Activated T-cell treated with anti-CD3 and anti-CD28 coated beads for 4 hours (primary cell): ENCODE measurements around the gene SLC17A7.
A peak's percentile ranks its signal among the peaks of the same experiment; 100 is the strongest.

ENCODE experiments used
- DNase-seq: peaks from one replicate; pipeline ENCODE4 v3.0.0-alpha.2; 2020

Gene SLC17A7

DNA sequence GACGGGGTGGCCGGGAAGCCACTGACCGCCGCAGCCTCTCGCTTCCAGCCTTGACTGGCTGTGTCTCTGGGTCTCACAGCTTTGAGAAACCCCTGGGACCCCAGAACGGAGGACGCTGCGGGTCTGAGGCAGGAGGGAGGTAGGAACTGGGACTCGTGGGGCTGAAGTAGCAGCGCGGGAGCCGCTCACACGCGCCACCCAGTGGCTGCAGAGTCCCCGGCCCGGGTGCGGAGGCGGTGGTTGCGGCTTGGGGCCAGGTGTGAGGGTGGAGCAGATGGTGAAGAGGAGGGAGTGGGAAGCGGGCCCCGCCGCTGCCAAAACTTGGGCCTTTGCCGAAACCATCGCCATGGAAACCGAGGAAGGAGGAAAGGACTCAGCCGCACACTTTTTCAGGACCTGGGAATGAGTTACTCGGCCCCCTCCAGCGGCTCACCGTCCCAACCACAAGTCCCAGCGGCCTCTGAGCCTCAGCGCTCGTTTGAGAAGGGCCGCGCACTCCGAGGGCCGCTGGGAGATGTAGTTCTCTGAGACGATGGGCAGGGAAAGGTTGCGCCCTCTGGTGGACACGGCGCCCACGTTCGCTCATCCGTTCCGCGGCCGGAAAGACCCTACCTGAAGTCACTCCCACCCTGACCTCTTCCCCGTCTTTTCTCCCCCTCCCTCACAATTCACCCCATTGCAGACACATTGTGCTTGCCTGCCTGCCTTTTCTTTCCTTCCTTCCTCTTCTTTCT lies 2.2 kb upstream of the SLC17A7 start:
- peak; percentile 89 for DNase-seq

DNA sequence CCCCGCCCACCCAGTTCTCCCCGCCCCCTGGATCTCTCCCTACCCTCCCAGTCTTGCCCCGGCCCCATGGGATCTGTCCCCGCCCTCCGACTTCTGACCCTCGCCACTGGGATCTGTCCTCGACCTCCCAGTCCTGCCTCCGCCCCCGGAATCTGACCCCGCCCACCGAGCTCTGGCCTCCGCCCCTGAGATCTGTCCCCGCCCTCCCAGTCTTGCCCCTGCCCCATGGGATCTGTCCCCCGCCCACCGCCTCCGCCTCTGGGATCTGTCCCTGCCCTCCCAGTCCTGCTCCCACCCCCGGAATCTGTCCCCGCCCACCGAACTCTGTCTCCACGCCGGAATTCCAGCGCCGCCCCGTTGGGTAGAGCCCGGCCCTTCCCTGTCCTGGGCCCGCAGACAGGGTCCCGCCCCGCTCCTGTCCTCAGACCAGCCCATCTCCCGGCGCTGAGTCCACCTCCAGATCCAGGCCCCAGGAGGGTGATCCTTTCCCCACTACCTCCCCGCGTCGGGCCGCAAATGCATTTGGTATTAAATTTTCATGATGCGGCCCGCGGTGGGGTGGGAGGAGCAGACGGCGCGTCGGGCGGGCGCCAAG lies 1.5 kb upstream of the SLC17A7 start:
- no peak for DNase-seq

DNA sequence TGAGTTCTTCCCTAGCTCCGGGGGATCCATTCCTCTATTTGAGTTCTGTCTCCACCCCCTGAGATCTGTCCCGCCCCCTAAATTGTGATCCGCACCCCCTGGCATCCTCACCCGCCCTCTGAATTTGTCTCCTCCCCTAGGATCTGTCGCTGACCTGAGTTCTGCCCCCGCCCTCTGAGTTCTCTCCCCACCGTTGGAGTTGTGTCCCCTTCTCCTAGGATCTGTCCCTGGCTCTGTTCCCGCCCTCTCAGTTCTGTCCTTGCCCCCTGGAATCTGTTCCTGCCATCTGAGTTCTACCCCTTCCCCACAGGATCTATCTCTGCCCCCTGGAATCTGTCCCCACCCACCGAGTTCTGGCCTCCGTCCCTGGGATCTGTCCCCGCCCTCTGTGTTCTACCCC lies 1.0 kb upstream of the SLC17A7 start:
- DNase-seq, result no peak

DNA sequence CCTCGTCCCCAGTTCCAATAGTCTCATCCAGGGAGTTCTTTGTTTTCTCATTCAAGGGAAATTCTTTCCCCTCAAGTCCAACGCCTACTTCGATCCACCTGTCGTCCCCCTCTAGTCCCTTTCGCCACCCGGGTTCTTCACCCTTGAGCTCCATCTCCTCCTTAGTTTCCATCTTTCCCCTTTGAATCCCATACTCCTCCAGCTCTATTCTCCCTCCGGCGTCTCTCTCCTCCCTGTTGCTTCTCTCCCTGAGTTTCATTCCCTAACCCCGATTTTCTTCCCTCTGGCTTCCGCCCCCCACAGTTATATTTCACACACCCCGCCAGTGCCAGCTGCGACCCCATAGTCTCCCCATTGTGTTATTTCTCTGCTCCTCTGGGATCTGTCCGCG lies 628 bp upstream of the SLC17A7 start:
- no peak for DNase-seq

DNA sequence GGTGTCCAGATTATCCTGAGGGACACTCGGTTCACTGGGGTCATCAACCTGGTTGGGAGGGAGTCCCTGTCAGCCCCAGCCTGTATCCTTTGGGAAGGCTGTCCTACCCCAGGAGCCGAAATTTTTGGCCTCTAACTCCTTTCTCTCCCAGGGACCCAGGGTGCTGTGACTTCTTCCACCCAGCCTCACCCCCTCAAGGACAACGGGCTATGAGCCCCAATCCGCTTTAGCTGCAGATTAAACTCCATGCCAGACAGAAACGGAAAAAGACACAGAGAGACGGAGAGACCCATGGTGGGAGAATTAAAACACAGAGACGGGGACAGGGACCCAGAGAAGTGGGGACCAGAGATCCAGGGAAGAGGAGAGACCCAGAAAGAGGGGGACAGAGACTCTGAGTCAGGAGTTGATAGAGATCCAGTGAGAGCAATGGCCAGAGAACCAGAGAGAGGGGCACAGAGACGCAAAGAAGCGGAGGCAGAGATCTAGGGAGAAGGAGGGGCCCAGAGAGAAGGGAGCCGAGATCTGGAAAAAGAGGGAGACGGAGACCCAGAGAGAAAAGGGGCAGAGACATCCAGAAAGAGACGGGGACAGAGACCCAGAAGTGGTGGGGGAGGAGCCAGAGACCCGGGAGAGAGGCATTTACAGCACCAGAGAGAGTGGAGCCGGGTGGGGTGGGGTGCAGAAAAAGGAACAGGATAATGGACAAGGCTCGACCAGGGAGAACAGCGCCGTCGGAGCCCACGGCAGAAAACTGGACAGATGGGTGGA lies 703 bp downstream of the SLC17A7 start:
- no peak for DNase-seq

DNA sequence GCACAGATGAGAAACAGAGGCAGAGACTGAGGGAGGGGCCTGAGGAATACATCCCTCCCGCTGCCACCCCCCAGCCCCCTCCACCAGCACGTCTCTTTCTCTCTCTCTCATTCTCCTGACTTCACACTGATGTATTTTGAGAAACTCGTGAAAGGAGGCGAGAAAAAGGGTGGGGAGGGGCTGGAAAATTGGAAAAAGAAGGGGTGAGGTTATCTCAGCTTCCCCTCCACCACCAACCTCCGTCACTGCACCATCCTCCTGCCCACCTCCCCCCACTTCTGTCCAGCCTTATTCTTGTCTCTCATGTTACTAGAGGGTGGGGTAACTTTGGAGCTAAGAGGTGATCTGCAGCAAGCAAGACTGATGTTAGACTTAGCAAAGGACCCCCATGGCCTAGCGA lies 1.5 kb downstream of the SLC17A7 start:
- no peak for DNase-seq

DNA sequence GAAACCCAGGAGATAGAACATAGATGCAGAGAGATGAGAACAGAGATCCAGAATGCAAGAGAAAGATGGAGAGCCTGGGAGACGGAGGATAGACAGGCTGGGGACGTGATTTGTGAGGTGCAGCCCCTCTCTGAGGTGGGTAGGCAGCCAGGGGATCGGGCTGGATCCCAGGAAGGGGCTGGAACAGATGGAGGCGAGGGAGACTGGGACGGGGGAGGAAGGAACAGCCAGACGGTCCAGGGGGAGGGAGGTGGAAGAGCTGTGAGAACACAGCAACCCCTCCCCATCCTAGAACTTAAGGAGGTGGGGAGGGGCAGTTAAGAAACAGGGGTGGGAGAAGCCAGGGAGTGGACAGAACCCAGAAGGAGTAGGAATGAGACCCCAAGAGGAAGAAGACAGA lies 3.1 kb downstream of the SLC17A7 start:
- no peak for DNase-seq

DNA sequence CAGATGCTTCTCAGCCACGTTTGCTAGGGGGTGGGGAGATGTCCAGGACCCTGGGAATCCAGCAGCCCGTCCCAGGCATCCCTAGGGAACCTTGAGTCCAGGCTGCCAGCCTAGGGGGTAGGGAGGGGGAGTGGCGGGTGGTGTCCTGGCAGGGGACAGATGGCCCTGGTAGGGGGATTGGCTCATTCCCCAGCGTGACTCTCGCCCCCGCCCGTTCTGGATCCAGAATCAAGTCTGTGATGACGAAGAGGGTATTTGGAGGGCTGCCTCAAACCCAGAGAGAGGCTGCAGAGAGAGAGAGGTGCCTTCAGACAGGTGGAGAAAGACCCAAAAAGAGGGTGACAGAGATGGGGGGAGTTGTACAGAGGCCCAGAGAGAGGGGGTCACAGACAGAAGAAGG lies 4.1 kb downstream of the SLC17A7 start:
- DNase-seq, result no peak

DNA sequence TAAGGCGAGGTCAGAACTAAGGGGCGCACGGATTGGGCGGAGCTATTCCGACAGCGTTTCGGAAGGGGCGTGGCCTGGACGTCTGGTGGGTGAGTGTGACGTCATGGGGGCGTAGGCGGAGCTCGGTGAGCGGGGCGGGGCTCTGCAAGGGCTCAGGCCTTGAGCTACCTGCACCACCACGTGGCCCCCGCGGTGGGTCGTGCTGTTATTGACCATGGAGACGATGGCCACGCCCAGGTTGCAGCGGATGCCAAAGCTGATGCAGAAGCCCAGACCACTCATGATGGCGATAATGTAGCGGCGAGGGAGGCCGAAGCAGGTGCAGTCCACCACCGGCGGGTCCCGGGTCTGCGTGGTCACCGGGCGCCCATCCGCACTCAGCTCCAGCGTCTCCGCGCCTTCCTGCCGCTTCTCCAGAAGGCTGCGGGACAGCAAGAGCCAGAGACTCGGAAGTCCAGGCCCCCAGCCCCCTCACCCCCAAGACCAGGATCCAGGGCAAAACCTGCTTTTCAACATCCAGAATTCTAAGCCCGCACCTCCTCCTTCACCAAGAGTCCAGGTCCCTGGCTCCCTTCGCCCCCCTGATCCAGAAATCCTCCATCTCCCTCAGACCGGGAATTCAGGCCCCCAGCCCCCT lies 4.8 kb downstream of the SLC17A7 start:
- no peak for DNase-seq

DNA sequence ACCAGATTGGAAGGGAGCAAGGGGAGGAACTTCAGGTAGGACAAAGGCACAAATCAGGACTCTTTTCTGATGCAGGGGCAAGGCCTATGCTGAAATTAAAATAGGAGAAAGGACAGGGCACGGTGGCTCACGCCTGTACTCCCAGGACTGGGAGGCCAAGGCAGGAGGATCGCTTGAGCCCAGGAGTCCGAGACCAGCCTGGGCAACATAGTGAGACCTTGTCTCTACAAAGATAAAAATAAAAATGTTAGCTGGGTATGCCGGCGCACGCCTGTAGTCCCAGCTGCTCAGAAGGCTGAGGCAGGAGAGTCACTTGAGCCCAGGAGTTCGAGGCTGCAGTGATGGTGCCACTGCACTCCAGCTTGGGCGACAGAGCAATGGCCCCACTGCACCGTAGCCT lies 5.7 kb downstream of the SLC17A7 start:
- no peak for DNase-seq

DNA sequence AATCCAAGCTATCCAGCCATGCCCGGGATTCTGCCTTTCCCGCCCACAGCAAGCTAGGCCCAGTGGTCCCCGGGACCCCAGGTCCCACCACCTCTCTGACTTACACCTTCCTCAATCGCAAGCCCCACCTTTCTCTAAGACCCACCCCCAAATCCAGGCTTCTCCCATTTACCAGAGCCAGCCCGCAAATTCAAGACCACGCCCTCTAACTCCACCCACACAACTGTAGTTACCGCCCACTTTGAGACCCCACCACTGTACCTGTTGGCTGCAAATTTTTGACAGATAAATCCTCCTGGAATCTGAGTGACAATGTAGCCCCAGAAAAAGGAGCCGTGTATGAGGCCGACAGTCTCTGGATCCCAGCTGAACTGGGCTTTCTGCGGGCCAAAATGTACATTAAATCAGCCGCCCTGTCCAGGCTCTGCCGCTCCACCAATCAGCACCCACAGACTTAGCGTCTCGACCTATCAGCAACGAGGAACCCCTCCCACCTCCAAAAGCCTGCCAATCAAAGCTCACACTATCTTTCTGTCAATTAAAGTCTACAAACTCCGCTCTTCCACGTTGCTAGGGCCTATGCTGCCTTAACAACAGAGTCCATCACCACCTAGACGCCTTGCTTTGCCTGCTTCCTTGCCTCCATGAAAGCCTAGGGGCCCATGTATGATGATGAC lies 6.3 kb downstream of the SLC17A7 start:
- no peak for DNase-seq

DNA sequence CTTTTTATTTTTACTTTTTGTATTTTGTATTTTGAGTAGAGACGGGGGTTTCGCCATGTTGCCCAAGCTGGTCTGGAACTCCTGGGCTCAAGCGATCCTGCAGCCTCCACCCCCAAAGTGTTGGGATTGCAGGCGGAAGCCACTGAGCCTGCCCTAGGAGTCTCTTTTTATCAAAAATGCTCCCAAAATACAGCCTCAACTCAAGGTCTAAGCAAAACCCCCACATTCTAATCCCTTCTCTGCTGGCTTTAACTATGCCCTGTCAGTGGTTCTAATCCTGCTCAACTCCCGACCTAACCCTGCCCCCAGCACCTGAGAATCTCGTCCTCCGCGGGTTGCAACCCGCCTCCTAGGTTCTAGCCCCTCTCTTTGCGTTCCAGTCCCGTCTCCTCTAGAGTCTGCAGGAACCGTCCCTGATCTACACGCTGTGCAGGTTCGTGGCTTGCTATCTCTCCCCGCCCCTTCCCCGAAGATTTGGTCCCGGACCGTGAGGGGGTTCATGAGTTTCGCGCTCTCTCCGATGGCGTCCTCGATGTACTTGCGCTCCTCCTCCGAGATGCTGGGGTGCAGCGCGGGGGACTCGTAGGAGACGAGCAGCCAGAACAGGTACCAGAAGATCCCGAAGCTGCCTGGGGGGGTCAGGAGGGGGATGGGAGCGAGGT lies 8.0 kb downstream of the SLC17A7 start:
- no peak for DNase-seq

DNA sequence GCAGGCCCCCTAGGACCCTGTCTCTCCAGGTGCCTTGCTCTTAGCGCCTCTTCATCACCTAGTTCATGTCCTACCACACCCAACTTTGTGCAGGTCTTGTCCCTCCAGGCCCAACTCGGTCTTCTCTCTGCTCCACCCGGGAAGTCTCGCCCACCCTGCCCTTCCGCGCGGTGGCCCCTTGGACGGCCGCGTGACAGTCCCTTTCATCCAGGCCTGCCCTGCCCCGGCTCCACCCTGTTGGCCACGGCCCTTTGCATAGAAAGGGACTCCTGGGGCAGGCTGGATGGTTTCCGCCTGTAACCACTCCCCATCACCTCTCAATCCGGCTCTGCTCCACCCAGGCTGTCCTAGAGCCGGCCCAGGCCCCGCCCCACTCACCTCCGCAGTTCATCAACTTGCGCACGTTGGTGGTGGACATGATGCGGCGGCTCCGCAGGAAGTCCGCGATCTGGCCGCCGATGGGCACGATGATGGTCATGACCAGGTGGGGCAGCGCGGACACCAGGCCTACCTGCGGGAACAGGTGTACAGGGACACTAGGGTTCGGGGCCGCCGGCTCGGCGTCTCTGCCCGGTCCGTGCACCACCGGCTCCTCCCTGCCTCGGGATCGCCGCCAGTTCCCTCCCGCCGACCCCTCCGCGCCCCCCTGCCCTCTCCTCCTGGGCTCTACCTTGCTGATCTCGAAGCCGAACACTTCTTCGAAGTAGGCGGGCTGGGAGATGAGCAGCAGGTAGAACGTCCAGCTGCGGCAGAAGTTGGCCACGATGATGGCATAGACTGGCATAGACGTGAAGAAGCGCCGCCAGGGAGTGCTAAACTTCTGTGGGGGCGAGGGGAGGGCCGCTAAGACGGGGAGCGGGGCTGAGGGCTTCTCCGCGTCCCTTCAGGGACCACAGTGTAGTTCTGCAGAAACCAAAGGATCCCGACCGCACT lies 8.9 kb downstream of the SLC17A7 start:
- DNase-seq, result no peak

DNA sequence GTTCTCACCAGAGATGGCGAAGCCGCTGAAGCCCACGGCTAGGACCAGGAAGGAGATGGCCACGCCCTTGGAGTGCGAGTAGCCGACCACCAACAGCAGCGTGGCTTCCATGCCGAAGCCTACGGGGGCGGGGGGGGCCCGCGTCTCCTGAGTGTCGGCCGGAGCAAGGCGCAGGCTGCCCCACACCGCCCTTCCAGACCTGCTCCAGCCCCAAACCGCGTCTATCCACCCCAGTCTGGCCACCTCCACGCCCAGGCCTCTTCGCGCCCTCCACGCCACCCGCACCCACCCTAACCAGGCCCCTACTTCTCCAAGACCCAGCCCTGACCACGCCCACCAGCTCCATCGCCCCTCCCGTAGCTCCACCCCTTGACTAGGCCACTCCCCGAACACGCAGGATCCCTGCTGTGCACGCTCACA lies 10.0 kb downstream of the SLC17A7 start:
- no peak for DNase-seq

DNA sequence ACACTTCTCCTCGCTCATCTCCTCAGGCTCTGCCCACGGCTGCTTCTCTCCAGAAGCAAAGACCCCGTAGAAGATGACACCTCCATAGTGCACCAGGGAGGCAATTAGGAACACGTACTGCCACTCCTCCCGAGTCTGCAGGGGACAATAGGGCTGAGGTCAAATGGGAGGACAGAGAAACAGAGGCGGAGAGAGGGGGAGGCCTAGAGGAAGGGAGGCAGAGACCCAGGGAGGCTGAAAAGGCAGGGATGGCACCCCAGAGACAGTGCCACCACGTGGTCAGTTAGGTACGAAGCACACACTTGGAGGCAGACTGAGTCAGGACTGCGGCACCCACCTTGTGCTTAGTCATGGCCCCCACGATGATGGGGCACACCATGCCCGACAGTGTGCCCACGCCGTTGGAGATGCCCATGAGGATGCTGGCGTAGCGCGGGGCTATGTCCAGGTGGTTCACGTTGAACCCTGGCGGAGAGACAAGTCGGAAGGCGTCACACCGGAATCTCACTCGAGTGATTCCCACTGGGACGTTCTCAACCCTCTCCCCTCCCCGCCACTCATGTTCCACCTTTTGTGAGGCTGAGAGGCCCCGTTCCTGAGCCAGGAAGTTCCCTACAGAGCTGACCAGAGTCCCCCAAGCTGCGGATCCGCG lies 10.5 kb downstream of the SLC17A7 start:
- DNase-seq, result no peak

DNA sequence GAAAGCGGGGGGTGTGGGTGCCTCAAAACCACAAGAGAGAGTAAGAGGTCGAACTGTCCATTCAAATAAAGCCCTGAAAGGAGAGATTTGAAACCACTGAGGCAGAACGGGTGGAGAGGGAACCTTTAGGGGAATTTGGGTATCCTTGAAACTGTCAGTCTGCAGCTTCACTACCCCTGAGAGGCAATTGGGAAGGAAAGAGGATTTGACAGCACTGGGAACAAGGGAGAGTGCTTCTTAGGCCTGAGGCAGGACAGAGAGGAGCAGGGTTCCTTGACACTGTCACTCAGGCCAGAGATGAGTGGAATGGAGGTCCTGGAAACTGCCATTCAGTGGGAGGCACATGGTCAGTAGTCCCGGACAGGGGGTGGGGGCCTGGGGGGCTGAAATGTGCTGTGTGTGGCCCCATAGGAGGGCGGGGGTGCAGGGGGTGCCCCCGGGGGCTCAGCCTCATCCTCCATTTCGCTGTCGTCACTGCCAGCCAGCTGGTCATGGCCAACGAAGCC lies 11.1 kb downstream of the SLC17A7 start:
- no peak for DNase-seq

DNA sequence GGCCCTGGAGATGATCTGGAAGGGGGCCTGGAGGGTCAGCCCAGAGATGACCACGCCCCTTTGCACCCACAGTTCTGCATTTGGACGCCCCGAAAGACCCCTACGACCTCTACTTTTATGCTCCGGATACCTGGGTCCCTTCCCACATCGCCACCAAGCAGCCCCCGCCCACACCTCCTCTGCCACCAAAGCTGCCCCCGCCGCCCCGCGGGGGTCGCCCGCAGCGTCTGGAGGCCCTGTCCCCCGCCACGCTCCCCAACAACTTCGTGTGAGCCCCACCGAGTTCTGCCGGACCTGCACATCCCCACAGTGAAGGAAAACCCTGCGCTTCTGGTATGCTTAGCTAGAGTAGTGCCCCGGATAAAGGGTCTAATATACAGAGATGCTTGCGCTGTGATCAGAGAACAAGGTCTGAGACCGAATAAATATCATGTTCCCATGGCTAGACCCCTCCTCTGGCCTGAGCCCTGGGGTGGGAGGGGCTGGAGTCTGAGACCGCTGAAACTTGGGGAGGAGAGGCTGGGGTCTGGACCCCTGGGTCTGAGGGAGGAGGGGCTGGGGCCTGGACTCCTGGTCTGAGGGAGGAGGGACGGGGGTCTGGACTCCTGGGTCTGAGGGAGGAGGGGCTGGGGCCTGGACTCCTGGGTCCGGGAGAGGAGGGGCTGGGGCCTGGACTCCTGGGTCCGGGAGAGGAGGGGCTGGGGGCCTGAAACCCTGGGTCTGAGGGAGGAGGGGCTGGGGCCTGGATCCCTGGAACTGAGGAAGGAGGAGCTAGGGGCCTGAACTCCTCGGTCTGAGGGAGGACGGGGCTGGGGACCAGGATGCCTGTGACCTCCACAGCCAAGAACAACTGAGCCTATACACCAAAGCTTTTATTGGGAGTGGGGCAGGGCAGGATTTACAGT lies 12.5 kb downstream of the SLC17A7 start:
- DNase-seq, result no peak

DNA sequence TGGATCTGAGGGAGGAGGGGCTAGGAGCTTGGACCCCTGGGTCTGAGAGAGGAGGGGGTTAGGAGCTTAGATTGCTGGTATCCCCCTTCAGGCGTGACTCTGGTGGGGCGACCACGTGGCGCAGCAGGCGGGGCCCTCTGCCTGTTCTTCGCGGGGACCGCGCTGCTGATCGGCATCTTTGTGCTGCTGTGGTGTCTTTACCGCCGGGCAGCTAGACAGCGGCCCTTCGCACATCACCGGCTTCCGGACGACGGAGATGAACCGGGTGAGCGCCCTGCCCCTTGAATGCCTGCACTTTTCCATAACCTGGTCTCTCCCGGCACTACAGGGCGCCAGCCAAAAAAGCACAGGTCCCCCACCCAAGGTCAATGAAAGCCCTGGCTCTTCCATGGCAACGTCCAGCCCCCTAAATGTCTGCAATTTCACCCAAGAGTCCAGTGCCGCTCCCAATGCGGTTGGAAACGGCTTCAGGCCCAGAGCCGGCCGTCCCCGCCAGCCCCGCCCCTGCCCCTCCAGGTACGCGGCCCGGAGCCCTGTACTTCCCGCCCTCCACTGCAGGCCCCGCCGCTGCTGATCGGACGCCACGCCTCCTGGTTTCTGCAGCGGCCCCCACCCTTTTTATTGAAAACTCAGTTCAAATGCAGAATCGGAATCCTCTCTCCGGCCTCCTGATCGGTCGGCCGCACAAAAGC lies 13.3 kb downstream of the SLC17A7 start:
- DNase-seq, result no peak

DNA sequence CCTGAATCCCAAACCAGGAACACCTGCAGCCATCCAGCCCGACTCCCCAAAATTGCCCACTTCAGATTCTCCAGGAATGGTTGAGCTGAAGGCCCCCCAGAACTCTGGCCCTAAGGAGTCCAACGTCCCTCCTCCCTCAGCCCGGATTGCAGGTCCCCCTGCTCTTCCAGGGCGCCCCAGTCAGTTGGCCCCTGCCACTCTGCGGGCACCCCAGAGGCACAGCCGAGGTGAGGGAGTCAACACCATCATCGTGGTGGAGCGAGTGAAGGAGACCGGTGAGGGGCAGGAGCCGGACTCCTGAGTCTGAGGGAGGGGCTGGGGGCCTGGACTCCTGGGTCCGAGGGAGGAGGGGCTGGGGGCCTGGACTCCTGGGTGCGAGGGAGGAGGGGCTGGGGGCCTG lies 14.0 kb downstream of the SLC17A7 start:
- DNase-seq, result no peak
